Measurements from ENCODE around the gene SOD1.

DNA sequence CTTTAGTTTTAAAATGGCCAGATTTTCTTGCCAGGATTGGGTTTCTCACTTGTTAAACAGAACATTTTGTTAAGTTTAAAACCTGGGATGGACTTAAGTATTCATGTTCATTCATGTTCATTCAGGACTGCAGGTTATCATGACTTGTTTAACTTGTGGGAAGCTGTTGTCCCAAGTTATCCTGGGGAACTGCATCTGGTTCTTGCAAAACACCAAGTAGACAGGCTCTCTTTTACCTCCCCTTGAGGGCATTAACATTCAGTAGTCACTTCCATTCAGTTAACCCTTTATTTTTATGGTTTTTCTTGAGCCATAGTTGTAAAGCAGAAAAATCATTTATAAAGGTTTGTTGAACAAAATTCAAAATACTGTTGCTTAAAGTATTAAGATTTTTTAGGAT is 8.1 kb downstream of the SOD1 start:
- TF ChIP-seq, protein P1, sequence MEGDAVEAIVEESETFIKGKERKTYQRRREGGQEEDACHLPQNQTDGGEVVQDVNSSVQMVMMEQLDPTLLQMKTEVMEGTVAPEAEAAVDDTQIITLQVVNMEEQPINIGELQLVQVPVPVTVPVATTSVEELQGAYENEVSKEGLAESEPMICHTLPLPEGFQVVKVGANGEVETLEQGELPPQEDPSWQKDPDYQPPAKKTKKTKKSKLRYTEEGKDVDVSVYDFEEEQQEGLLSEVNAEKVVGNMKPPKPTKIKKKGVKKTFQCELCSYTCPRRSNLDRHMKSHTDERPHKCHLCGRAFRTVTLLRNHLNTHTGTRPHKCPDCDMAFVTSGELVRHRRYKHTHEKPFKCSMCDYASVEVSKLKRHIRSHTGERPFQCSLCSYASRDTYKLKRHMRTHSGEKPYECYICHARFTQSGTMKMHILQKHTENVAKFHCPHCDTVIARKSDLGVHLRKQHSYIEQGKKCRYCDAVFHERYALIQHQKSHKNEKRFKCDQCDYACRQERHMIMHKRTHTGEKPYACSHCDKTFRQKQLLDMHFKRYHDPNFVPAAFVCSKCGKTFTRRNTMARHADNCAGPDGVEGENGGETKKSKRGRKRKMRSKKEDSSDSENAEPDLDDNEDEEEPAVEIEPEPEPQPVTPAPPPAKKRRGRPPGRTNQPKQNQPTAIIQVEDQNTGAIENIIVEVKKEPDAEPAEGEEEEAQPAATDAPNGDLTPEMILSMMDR (IDR thresholded peaks at IDR 0.05), result no peak
- no peak for TF ChIP-seq POLR2A (IDR thresholded peaks at IDR 0.05)
